MM.1S (cell line): ENCODE measurements around the gene RFTN1.

Experiments used
- DNase-seq: peaks from one replicate; pipeline ENCODE4 v3.0.0-alpha.2; 2015
- H2AFZ ChIP-seq: fragments of 300-600 bp; sonication (generic); 2 replicates; pipeline ENCODE4 v1.6.0; 2016; ENCODE audit warnings: antibody characterized with exemption, low read length
- H3F3A ChIP-seq: fragments of 300-600 bp; sonication (generic); 2 replicates; pipeline ENCODE4 v1.6.1; 2016; ENCODE audit warnings: mild to moderate bottlenecking, antibody characterized with exemption, low read length, moderate library complexity, mixed read lengths; ENCODE audit not compliant: insufficient read depth
- H3K27ac ChIP-seq: fragments of 300-600 bp; sonication (generic); 2 replicates; pipeline ENCODE4 v1.5.1; 2016; ENCODE audit warnings: mild to moderate bottlenecking, low read length
- H3K27me3 ChIP-seq: fragments of 300-600 bp; sonication (generic); replicated peaks from 2 replicates; pipeline ENCODE4 v1.6.0; 2016; ENCODE audit warnings: low read length; ENCODE audit not compliant: insufficient read depth
- H3K36me3 ChIP-seq: fragments of 300-600 bp; sonication (generic); replicated peaks from 2 replicates; pipeline ENCODE4 v1.6.1; 2016; ENCODE audit warnings: mild to moderate bottlenecking, low read length, mixed read lengths; ENCODE audit not compliant: insufficient read depth
- H3K4me1 ChIP-seq: fragments of 300-600 bp; sonication (generic); 2 replicates; pipeline ENCODE4 v1.6.1; 2016; ENCODE audit warnings: low read length, mixed read lengths
- H3K4me2 ChIP-seq: fragments of 300-600 bp; sonication (generic); 2 replicates; pipeline ENCODE4 v1.6.0; 2016; ENCODE audit warnings: low read depth, low read length
- H3K4me3 ChIP-seq: fragments of 300-600 bp; sonication (generic); 2 replicates; pipeline ENCODE4 v1.5.1; 2016; ENCODE audit warnings: low read length, mixed read lengths
- H3K79me2 ChIP-seq: fragments of 300-600 bp; sonication (generic); 2 replicates; pipeline ENCODE4 v1.6.1; 2016; ENCODE audit warnings: mixed run types, low read length, mixed read lengths
- H3K9ac ChIP-seq: fragments of 300-600 bp; sonication (generic); 2 replicates; pipeline ENCODE4 v1.6.1; 2016; ENCODE audit warnings: low read length, mixed read lengths
- H3K9me2 ChIP-seq: fragments of 300-600 bp; sonication (generic); replicated peaks from 2 replicates; pipeline ENCODE4 v1.6.1; 2016; ENCODE audit warnings: mild to moderate bottlenecking, low read length, mixed read lengths; ENCODE audit not compliant: insufficient read depth
- H3K9me3 ChIP-seq: fragments of 300-600 bp; sonication (generic); replicated peaks from 2 replicates; pipeline ENCODE4 v1.6.1; 2016; ENCODE audit warnings: mild to moderate bottlenecking, low read length, mixed read lengths; ENCODE audit not compliant: insufficient read depth
- H4K20me1 ChIP-seq: fragments of 300-600 bp; sonication (generic); 2 replicates; pipeline ENCODE4 v1.6.1; 2016; ENCODE audit warnings: mild to moderate bottlenecking, low read length, moderate library complexity, mixed read lengths; ENCODE audit not compliant: insufficient read depth
- EZH2 ChIP-seq: fragments of 300-600 bp; sonication (generic); optimal IDR thresholded peaks from 2 replicates; pipeline ENCODE3; 2017; ENCODE audit warnings: low read depth, mild to moderate bottlenecking, antibody characterized with exemption, low read length, mixed read lengths
- EZH2phosphoT487 ChIP-seq: fragments of 300-600 bp; sonication (generic); IDR thresholded peaks from 2 replicates; pipeline ENCODE4 v1.6.1; 2018; ENCODE audit warnings: antibody characterized with exemption, low read length
- TF ChIP-seq, protein P1 (sequence below): fragments of 300-600 bp; sonication (generic); IDR thresholded peaks from 2 replicates; pipeline ENCODE4 v1.5.1; 2016; ENCODE audit warnings: antibody characterized with exemption, low read length, mixed read lengths

RFTN1 gene

GRCh38 chr3:16302082-16302631, 211.3 kb downstream of the RFTN1 start:
- H3K27me3 ChIP-seq = no peaks in the 10 kb centered on the region
- peaks cover 18% of the 10 kb centered on the region for H3K4me1 ChIP-seq
- no peaks in the 10 kb centered on the region; the same call in 1 of the 2 replicates for H3K36me3 ChIP-seq
- DNase-seq = peak; percentile 45
- H3K4me3 ChIP-seq = no peak overlapping the region
- H3K9ac ChIP-seq = no peak overlapping the region
- peaks cover 11% of the 10 kb centered on the region; the same call in 1 of the 2 replicates for H3K79me2 ChIP-seq
- no peak overlapping the region for H3K27ac ChIP-seq
- no peak overlapping the region for H3K4me2 ChIP-seq
- no peaks in the 10 kb centered on the region for H3K9me3 ChIP-seq
- H2AFZ ChIP-seq = no peak overlapping the region
- H3F3A ChIP-seq = no peaks in the 10 kb centered on the region
- no peaks in the 10 kb centered on the region for H4K20me1 ChIP-seq
- TF ChIP-seq EZH2 (no peak), EZH2phosphoT487 (no peak)
- TF ChIP-seq, protein P1, sequence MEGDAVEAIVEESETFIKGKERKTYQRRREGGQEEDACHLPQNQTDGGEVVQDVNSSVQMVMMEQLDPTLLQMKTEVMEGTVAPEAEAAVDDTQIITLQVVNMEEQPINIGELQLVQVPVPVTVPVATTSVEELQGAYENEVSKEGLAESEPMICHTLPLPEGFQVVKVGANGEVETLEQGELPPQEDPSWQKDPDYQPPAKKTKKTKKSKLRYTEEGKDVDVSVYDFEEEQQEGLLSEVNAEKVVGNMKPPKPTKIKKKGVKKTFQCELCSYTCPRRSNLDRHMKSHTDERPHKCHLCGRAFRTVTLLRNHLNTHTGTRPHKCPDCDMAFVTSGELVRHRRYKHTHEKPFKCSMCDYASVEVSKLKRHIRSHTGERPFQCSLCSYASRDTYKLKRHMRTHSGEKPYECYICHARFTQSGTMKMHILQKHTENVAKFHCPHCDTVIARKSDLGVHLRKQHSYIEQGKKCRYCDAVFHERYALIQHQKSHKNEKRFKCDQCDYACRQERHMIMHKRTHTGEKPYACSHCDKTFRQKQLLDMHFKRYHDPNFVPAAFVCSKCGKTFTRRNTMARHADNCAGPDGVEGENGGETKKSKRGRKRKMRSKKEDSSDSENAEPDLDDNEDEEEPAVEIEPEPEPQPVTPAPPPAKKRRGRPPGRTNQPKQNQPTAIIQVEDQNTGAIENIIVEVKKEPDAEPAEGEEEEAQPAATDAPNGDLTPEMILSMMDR = no peak
- H3K9me2 ChIP-seq = no peaks in the 10 kb centered on the region

- DNase-seq = no peak
- Histone ChIP-seq H3K36me3 (no peaks in the 10 kb centered on the region; the same call in 1 of the 2 replicates), H3K4me3 (no peak overlapping the region), H3K4me1 (peaks cover 18% of the 10 kb centered on the region), H3K27me3 (no peaks in the 10 kb centered on the region), H2AFZ (no peak overlapping the region), H3K27ac (no peak overlapping the region), H3K9ac (no peak overlapping the region), H3K9me2 (no peaks in the 10 kb centered on the region), H3K79me2 (peaks cover 4% of the 10 kb centered on the region; the same call in 1 of the 2 replicates), H3K9me3 (no peaks in the 10 kb centered on the region), H3F3A (no peaks in the 10 kb centered on the region), H3K4me2 (no peak overlapping the region), H4K20me1 (no peaks in the 10 kb centered on the region)
- TF ChIP-seq EZH2phosphoT487 (no peak), EZH2 (no peak)
- TF ChIP-seq, protein P1 = no peak
Observed at GRCh38 chr3:16301507-16301906, 212.0 kb downstream of the RFTN1 start.

DNA sequence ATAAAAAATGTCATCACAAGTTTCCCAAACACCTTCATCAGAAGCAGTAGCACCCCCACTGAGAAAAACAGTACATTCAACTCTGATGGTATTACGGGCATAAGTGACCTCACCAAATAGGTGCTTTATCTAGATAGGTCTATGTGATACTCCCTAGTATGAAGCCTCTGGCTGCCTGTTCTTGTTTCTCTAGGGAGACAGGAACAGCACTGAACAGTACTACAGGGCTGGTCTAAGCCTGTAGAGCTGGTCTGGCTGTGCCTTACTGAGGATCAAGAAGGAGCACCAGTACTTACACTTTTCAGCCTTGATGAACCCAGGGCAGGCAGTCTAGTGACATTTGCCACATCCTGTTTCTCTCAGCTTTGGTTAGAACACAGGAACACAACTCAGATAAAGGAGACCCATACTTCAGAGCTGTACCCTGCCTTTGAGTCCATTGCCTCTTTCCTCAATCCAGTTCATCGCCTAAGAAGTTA, 212.6 kb downstream of the RFTN1 start:
- no peaks in the 10 kb centered on the region for H3K79me2 ChIP-seq
- no peak overlapping the region for H3K27ac ChIP-seq
- no peaks in the 10 kb centered on the region for H4K20me1 ChIP-seq
- no peaks in the 10 kb centered on the region; the same call in 1 of the 2 replicates for H3K36me3 ChIP-seq
- H3K9ac ChIP-seq = no peak overlapping the region
- H3K27me3 ChIP-seq = no peaks in the 10 kb centered on the region
- H2AFZ ChIP-seq = no peak overlapping the region
- H3K4me3 ChIP-seq = no peak overlapping the region
- no peak overlapping the region for H3K4me2 ChIP-seq
- H3K4me1 ChIP-seq = peaks cover 18% of the 10 kb centered on the region
- H3K9me2 ChIP-seq = no peaks in the 10 kb centered on the region
- no peaks in the 10 kb centered on the region for H3F3A ChIP-seq
- DNase-seq = peak; percentile 30
- no peaks in the 10 kb centered on the region for H3K9me3 ChIP-seq
- TF ChIP-seq, protein P1 = no peak
- TF ChIP-seq EZH2 (no peak), EZH2phosphoT487 (no peak)
